ENCODE measurements around the gene HAPLN3.
A peak's percentile ranks its signal among the peaks of the same experiment; 100 is the strongest.
"Not testable (repeated sequence)": the region's sequence is repeated elsewhere in the genome, so short reads cannot be mapped to it uniquely, and the experiment has no call there.

HAPLN3 gene, protein sequence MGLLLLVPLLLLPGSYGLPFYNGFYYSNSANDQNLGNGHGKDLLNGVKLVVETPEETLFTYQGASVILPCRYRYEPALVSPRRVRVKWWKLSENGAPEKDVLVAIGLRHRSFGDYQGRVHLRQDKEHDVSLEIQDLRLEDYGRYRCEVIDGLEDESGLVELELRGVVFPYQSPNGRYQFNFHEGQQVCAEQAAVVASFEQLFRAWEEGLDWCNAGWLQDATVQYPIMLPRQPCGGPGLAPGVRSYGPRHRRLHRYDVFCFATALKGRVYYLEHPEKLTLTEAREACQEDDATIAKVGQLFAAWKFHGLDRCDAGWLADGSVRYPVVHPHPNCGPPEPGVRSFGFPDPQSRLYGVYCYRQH

GRCh38 chr15:88894819-88895767, at the start of gene HAPLN3:
Gene HAPLN3 (minus strand): TSS chr15:88895544. CDS start chr15:88887298, 8,246 bp downstream.
- H3K4me1 ChIP-seq (ENCODE audit: control insufficient read depth, insufficient read depth, low read length): peaks cover 27% of the 10 kb centered on the region
- peak within 1 kb of the TSS; percentile 41 for H3K4me3 ChIP-seq (ENCODE audit: low read length)
- H3K27me3 ChIP-seq (ENCODE audit: control insufficient read depth, insufficient read depth, low read length): peaks cover 23% of the 10 kb centered on the region
- H3K9me3 ChIP-seq (ENCODE audit: control insufficient read depth, low read length): no peaks in the 10 kb centered on the region
- no peaks in the 10 kb centered on the region for H3K36me3 ChIP-seq (ENCODE audit: control insufficient read depth, insufficient read depth, low read length)
- H3K9ac ChIP-seq (ENCODE audit: low read length): peak within 1 kb of the TSS; percentile 34

DNA sequence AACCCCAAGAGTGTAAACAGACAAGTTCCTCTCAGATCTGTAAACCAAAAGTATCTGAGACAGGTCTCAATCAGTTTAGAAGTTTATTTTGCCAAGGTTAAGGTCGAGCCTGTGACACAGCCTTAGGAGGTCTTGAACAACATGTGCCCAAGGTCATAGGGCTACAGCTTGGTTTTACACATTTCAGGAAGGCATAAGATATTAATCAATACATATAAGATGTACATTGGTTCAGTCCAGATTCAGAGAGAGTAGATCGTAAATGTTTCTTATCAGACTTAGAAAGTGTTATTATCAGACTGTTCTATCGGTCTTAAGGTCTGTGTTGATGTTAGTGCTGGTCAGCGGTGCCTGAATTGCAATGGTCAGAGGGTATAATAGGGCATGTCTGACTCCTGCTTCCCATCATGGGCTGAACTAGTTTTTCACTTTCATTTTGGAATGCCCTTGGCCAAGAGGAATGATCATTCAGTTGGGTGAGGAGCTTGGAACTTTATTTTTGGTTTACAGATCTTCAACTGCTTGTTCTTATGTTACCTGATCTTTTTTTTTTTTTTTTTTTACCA, 44.8 kb upstream of the HAPLN3 start:
- Histone ChIP-seq H3K9ac (ENCODE audit: low read length) (no peak overlapping the region), H3K36me3 (ENCODE audit: control insufficient read depth, insufficient read depth, low read length) (no peaks in the 10 kb centered on the region), H3K9me3 (ENCODE audit: control insufficient read depth, low read length) (no peaks in the 10 kb centered on the region), H3K27me3 (ENCODE audit: control insufficient read depth, insufficient read depth, low read length) (no peaks in the 10 kb centered on the region), H3K4me3 (ENCODE audit: low read length) (no peak overlapping the region), H3K4me1 (ENCODE audit: control insufficient read depth, insufficient read depth, low read length) (no peaks in the 10 kb centered on the region)

DNA sequence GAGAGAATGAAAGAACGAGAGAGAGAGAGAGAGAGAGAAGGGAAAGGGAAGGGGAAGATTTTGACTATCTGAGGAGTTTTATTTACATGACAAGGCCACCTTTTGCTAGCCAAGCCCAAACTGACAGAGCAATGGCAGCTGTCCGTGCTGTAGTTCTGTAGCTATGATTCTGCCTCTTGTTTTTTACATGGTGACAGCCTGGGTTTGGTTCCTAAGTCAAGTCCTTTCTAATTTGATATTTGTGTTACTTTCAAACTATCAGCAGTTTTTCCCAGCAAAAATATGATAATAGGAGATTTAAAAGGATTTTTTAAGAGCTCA, 44.1 kb upstream of the HAPLN3 start:
- Histone ChIP-seq H3K9me3 (ENCODE audit: control insufficient read depth, low read length) (no peaks in the 10 kb centered on the region), H3K27me3 (ENCODE audit: control insufficient read depth, insufficient read depth, low read length) (no peaks in the 10 kb centered on the region), H3K4me3 (ENCODE audit: low read length) (no peak overlapping the region)

GRCh38 chr15:88938802-88939485, 43.6 kb upstream of the HAPLN3 start:
- no peaks in the 10 kb centered on the region for H3K36me3 ChIP-seq (ENCODE audit: control insufficient read depth, insufficient read depth, low read length)
- no peak overlapping the region for H3K9ac ChIP-seq (ENCODE audit: low read length)
- no peaks in the 10 kb centered on the region for H3K9me3 ChIP-seq (ENCODE audit: control insufficient read depth, low read length)
- H3K4me1 ChIP-seq (ENCODE audit: control insufficient read depth, insufficient read depth, low read length): no peaks in the 10 kb centered on the region
- H3K4me3 ChIP-seq (ENCODE audit: low read length): no peak overlapping the region
- H3K27me3 ChIP-seq (ENCODE audit: control insufficient read depth, insufficient read depth, low read length): no peaks in the 10 kb centered on the region

More for the DNA sequence above, 44.1 kb upstream of the HAPLN3 start:
- Histone ChIP-seq H3K9ac (ENCODE audit: low read length) (no peak overlapping the region), H3K4me1 (ENCODE audit: control insufficient read depth, insufficient read depth, low read length) (no peaks in the 10 kb centered on the region), H3K36me3 (ENCODE audit: control insufficient read depth, insufficient read depth, low read length) (no peaks in the 10 kb centered on the region)

DNA sequence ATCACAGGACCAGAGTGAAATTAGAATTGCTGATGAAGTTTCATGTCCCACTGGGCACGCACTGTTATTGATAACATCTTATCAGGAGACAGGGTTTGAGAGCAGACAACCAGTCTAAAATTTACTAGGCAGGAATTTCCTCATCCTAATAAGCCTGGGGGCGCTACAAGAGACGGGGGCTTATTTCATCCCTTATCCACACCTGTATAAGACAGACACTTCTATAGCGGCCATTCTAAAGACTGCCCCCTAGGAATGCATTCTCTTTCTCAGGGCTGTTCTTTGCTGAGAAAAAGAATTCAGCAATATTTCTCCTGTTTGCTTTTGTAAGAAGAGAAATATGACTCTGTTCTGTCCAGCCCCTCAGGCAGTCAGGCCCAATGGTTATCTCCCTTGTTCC, 39.1 kb upstream of the HAPLN3 start:
- not testable (repeated sequence) for H3K27me3 ChIP-seq (ENCODE audit: control insufficient read depth, insufficient read depth, low read length); H3K4me3 ChIP-seq (ENCODE audit: low read length); H3K9me3 ChIP-seq (ENCODE audit: control insufficient read depth, low read length); H3K9ac ChIP-seq (ENCODE audit: low read length); H3K4me1 ChIP-seq (ENCODE audit: control insufficient read depth, insufficient read depth, low read length); H3K36me3 ChIP-seq (ENCODE audit: control insufficient read depth, insufficient read depth, low read length)

DNA sequence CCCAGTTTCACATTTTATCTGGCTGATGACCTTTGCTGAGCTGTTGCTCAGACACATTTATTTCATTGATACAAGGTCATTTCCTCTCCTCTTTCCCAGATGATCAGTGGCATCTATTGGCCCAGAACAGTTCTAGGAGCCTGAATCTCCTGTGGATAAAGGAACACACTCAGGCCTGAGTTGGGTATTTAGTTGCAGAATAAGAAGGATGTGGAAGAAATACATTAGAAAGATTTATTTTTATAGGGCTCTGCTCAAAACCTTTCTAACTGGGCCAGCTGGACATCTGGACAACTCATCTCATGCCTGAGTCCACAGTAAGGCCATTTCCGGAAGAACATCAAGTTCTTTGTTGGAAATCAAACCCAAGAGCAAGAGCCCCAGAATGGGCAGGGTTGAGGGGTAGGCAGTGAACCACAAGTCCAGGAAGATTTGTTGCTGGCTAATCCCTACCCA, 37.6 kb upstream of the HAPLN3 start:
- no peaks in the 10 kb centered on the region for H3K4me1 ChIP-seq (ENCODE audit: control insufficient read depth, insufficient read depth, low read length)
- no peak overlapping the region for H3K4me3 ChIP-seq (ENCODE audit: low read length)
- H3K9me3 ChIP-seq (ENCODE audit: control insufficient read depth, low read length): no peaks in the 10 kb centered on the region
- H3K9ac ChIP-seq (ENCODE audit: low read length): no peak overlapping the region
- no peaks in the 10 kb centered on the region for H3K36me3 ChIP-seq (ENCODE audit: control insufficient read depth, insufficient read depth, low read length)
- peaks cover 3% of the 10 kb centered on the region for H3K27me3 ChIP-seq (ENCODE audit: control insufficient read depth, insufficient read depth, low read length)

DNA sequence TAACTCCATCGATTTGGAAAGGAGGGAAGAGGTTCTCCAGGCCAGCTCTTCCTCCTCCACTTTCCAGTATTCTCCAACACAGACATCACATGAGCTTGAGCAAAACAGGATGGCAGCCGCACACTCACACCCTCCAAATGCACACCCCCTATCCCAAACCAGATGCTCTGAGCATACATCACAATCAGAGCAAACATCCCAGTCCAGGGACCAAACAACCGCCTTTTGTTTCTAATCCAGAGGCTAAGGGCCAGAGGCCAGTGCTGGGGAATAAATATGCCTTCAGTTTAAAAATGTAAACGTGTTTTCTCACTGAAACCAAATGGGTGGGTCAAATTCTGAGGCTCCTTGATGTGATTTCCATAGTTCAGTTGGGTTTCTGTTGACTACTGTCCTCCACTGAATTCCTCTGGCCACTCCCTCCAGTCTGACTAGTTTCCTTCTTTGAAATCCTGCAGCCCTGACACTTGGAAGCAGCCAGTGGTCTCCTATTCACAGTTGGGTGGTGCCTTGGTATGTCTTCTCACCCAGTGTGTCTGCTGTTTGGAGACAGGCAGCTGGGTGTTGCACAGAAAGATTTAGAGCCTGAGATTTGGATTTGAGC, 37.0 kb upstream of the HAPLN3 start:
- Histone ChIP-seq H3K4me3 (ENCODE audit: low read length) (no peak overlapping the region), H3K9ac (ENCODE audit: low read length) (no peak overlapping the region), H3K36me3 (ENCODE audit: control insufficient read depth, insufficient read depth, low read length) (no peaks in the 10 kb centered on the region), H3K4me1 (ENCODE audit: control insufficient read depth, insufficient read depth, low read length) (no peaks in the 10 kb centered on the region), H3K9me3 (ENCODE audit: control insufficient read depth, low read length) (no peaks in the 10 kb centered on the region), H3K27me3 (ENCODE audit: control insufficient read depth, insufficient read depth, low read length) (peaks cover 3% of the 10 kb centered on the region)

GRCh38 chr15:88930579-88930978, 35.2 kb upstream of the HAPLN3 start:
- Histone ChIP-seq H3K27me3 (ENCODE audit: control insufficient read depth, insufficient read depth, low read length) (peaks cover 3% of the 10 kb centered on the region), H3K4me3 (ENCODE audit: low read length) (no peak overlapping the region), H3K9me3 (ENCODE audit: control insufficient read depth, low read length) (no peaks in the 10 kb centered on the region), H3K9ac (ENCODE audit: low read length) (no peak overlapping the region), H3K36me3 (ENCODE audit: control insufficient read depth, insufficient read depth, low read length) (no peaks in the 10 kb centered on the region), H3K4me1 (ENCODE audit: control insufficient read depth, insufficient read depth, low read length) (no peaks in the 10 kb centered on the region)

DNA sequence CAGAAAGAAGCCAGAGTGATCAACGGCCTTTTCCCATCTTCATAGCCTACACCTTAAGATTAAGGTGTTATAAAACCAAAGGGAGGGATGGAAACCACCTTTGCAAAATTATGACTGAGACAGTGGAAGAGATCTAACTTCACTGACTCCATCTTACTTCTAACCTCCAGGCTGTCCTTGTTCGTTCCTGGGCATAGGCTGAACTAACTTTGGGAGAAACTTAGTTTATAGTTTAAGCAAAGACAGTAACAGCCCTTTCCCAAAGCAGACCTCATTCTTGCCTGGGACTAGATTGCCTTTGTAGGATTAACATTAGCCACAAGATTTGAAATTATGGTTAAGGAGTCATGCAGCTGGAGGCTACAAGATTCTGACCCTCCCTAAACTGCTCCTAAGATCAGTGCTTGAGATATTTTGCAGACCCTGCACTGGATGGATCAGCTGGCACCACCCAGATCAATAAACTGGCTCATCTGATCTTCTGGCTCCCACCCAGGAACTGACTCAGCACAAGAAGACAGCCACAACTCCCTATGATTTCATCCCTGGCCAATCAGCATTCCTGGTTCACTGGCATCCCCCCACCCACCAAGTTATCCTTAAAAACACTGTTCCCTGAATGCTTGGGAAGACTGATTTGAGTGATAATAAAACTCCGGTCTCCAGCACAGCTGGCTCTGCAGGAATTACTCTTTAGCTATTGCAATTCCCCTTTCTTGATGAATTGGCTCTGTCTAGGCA, 34.2 kb upstream of the HAPLN3 start:
- not testable (repeated sequence) for H3K4me1 ChIP-seq (ENCODE audit: control insufficient read depth, insufficient read depth, low read length); H3K4me3 ChIP-seq (ENCODE audit: low read length); H3K9ac ChIP-seq (ENCODE audit: low read length); H3K36me3 ChIP-seq (ENCODE audit: control insufficient read depth, insufficient read depth, low read length); H3K9me3 ChIP-seq (ENCODE audit: control insufficient read depth, low read length); H3K27me3 ChIP-seq (ENCODE audit: control insufficient read depth, insufficient read depth, low read length)

- not testable (repeated sequence) for H3K9me3 ChIP-seq (ENCODE audit: control insufficient read depth, low read length); H3K4me1 ChIP-seq (ENCODE audit: control insufficient read depth, insufficient read depth, low read length); H3K27me3 ChIP-seq (ENCODE audit: control insufficient read depth, insufficient read depth, low read length); H3K9ac ChIP-seq (ENCODE audit: low read length); H3K36me3 ChIP-seq (ENCODE audit: control insufficient read depth, insufficient read depth, low read length); H3K4me3 ChIP-seq (ENCODE audit: low read length)
Measured at GRCh38 chr15:88928192-88928591, 32.8 kb upstream of the HAPLN3 start.

- not testable (repeated sequence) for H3K4me1 ChIP-seq (ENCODE audit: control insufficient read depth, insufficient read depth, low read length); H3K9ac ChIP-seq (ENCODE audit: low read length); H3K4me3 ChIP-seq (ENCODE audit: low read length); H3K9me3 ChIP-seq (ENCODE audit: control insufficient read depth, low read length); H3K27me3 ChIP-seq (ENCODE audit: control insufficient read depth, insufficient read depth, low read length); H3K36me3 ChIP-seq (ENCODE audit: control insufficient read depth, insufficient read depth, low read length)
Measured at GRCh38 chr15:88925648-88926047, 30.3 kb upstream of the HAPLN3 start.

All from mucosa of stomach (tissue), 1 donor.